ENCODE data around the gene RUNX1.
"Not testable (repeated sequence)": the region's sequence is repeated elsewhere in the genome, so short reads cannot be mapped to it uniquely, and the experiment has no call there.

RUNX1 gene

DNA sequence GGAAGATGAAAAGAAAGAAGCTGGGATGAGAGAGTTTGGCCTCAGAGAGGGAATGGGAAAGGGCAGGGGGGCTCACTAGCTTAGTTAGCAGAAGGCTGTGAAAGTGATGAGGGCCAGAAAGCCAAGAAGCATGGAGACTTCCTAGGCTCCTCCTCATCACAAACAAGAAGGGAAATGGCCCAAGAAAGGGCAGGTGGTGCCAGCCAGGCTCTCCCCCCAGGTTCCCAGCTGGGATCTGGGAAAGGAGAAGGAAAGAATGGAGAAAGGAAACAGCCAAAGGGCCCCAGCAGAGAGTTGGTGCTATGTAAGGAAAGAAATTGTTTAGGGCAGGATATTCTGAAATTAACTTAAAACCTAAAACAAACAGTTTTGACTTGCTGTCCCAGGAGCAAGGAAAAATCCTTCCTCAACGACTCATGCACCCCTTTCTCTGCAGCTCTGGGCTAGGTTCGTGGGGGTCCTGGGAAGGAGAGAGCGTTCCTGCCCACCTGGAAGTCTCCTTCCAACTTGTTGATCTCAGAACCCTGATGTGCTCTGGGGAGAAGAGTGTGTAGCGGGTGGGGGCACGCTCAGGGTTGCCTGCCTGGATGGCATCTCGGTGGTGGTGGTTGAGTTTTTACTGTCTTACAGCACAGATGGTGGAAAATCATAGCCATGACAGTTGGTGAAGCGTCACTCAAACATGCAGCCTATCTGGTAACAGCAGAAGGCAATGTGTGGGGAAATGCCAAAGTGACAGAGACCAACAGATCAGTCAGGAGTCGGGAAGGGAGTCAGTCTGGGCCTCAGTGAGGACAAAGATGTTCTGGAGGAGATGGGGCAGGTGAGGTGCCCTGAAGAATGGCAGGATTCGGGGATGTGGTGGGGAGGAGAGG, 233.0 kb downstream of the RUNX1 start:
- no peak for DNase-seq

DNA sequence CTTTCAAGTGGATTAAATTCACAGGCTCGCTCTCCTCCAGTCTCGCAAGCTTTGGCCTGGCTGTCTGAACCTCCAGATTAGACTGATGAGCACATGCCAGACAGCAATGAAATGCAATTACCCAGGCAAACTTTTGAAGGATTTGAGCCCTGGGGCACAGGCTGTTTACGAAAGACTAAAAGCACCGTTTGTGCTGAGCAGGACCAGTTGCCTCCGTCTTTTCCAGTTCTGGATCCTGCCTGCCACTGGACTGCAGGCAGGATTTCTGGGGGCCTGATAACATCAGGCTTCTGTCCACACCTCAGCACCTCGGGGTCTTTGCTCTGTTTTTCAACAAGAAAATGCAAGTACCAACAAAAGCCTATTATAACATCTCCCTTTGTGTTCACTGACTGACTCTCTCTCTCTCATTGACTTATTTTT, 234.6 kb downstream of the RUNX1 start:
- no peak for DNase-seq

DNA sequence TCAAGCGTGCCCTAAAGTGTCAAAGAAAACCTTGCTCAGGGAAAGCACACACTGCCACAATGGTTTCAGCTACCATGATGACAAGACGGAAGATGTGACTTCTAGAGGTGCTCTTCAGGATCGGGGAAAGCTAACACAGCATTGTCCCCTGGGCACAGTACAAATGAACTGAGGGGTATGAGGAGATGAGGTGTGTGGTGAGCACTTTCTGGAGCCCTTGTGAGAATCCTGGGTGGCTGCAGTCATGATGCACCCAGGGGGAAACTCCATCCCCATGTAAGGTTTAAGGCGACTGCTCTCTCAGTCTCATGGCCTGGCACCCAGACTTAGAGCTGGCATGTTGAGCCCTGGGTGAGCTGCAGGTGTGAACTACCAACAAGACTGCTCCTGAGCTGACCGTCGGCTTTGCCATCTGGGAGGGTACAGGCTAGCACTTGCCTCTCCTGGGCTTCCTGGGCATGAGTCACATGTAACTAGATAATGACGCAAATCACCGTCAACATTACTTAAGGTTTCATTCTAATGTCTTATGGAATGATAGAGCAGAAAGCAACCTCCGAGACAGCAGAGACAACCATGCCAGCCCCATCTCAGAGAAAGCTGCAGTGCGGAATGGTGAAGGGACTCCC, 235.7 kb downstream of the RUNX1 start:
- DNase-seq = no peak

- no peak for DNase-seq
These were observed 236.4 kb downstream of the RUNX1 start for GRCh38 chr21:34812504-34813265.

- no peak for DNase-seq
These were observed 237.7 kb downstream of the RUNX1 start for GRCh38 chr21:34811368-34811767.

DNA sequence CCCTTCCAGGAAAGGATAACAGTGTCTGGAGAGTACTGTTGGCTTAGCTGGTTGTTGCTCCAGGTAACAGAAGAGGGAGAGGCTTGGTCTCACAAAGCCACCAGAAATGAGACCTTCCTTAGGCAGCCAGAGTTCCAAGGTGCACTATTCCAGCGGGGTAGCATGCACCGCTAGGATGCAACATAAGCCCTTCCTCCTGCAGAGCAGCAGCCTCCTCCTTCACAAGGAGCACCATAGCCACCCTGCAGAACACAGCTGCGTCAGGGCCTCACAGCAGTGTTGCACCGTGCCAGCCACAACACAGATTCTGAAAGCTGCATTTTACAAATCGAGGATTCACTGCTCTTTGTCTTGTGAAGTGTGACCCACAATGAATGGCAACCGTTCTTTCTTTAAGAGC, 238.3 kb downstream of the RUNX1 start:
- no peak for DNase-seq

DNA sequence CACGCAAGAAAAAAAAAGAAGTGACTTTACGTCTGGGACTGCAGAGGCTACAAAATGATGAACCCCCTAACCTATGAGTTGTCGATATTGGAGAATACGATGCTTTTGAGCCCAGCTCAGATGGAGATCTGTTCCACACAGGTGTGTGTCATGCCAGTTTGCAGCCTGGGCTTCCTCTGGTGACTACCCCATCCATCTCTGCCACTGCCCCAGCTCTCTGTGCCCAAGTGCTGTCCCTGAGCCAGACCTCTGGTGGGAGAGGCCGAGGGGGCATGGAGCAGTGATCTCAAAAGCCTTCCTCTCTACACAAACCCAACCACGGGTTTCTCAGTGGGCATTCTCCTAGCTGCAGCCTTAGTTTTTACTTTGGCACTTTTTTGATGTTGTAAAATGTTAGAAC, 239.3 kb downstream of the RUNX1 start:
- no peak for DNase-seq

DNA sequence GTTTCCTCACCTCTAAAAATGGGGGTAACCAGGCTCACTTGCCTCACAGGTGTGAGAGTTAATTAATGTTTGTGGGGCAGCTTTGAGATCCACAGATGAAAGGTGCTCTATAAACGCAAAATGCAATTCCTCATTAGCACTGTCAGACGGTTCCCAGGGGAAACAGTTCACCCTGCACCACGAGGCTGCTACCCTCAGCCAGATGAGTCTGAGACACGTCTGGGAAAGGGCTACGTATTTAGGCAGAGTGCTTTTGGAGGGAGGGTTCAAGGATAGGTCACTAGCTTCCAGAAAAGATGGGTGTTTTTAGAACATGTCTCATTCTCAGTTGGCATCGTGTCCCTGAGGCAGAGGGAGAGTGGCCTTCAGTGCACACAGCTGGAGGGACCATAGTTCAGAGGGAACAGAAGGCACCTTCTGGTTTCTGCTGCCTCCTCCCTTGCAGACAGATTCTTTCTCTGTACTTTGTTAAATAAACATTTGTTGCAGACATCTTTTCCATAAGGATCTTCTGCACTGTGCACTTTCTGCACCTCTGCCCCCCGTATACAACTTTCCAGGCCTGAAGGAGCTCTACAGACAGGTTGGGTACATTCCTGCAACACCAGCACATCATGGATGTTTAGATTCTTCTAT, 240.4 kb downstream of the RUNX1 start:
- DNase-seq = no peak

DNA sequence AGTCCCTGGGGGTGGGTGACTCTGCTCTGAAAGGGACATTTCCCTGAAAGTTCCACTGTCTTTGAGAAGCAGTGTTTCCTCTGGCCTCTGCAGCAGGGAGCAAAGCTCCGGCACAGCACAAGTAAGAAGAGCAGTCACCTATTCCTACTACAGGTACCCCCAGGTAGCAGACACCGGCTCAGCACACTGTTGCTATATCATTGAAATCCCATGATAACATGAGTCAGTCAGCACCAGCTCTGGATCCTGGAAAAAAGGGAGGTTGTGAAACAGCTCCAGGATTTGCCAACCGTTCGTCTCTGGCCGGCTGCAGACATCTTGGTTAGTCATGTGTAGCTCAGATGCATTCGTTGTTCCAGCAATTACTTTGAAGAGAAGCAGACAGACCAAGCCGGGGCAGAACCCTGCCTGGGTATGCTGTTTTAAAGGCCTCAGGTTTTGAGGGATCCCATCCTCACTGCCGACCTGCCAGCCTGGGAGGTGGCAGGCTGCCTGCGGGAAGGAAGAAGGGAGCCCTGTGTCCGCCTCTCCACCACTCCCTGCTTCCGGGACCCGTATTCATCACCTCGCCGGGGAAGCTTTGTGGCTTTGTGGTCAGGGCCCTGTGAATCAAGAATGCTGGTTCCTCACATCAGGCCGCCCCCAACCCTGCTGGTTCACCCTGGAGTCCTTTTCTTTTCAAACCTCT, 241.1 kb downstream of the RUNX1 start:
- peak; percentile 57 for DNase-seq

DNA sequence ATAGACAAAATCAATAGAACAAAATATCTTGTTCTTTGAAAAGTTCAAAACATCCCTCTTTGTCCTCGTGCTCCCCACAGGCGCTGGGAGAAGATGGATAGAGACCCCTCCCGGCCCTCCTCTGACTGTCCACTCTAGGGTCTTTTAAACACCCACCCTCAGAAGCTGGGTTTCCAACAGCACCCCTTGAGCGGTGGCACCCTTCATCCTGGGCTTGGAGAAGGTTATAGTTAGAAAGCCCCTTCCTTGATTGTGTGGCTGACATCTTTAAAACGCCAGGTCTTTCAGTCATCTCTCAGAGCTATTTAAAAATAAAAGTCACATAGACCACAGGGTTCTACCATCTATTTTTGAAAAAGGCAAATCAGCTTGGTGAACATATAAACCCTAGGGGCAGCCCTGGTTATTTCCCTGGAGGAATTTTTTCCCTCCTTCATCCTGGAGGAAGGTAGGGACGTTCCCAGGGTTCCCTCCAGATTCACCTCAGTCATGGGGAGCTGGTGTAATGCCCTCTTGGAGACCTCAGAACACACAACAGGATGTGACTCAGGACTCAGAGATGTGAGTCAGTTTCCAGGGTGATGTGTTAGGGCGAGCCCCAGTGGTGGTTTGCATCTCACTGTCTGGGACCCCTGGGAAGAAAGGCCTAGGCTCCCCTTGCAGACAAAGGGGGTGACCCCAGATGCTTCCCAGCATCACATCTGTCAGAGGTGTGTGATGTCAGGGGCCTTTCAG, 241.8 kb downstream of the RUNX1 start:
- DNase-seq = peak; percentile 53

DNA sequence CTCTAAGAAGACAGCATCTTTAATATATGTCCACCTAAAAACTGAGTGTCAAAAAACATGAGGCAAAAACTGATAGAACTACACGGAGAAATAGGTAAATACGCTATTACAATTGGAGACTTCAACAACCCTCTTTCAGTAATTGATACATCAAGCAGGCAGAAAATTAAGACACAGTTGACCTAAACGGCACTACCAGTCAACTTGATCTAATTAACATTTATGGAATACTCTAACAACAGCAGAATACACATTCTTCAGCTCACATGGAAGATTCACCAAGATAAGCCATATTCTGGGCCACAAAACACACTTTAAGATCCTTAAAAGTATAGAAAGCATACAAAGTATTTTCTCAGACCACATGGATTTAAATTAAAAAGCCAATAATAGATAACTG, 242.7 kb downstream of the RUNX1 start:
- no peak for DNase-seq

- DNase-seq = no peak
These were observed 243.9 kb downstream of the RUNX1 start for GRCh38 chr21:34805157-34805556.

GRCh38 chr21:34804584-34804983, 244.5 kb downstream of the RUNX1 start:
- DNase-seq = not testable (repeated sequence)

- DNase-seq = no peak
These were observed 245.2 kb downstream of the RUNX1 start for GRCh38 chr21:34803782-34804370.

DNA sequence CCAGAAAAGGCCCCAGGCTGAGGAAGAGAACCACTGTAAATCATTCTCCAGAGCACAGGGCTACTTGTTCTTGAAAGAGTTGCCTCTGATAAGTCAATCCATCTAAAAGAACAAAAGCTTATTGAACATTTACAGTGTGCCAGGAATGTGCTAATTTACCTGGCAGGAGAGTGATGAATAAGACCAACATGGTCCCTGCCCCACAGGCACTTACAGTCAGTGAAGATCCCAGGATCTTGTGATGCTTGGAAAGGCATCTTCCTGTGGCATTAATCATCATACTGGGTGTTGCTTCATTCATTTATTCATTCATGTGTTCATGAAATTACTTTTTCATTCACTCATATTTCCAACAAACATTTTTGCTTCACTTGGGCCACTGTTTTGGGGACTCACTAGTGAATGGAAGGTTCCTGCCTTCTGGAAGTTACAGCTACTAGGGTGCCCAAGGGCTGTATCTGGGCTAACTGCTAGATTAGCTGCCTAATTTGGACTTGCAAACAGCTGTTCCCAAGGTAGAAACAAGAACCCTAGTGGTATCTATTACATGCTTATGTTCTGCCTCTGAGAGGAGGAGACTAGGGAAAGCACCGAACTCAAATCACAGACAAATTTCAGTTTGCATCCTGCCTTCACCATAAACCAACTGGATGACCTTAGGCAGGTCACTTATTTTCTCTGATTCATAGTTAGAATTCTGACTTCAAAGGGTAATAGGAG, 246.8 kb downstream of the RUNX1 start:
- no peak for DNase-seq

- peak; percentile 36 for DNase-seq
These were observed 247.5 kb downstream of the RUNX1 start for GRCh38 chr21:34801519-34802132.

- no peak for DNase-seq
These were observed 248.1 kb downstream of the RUNX1 start for GRCh38 chr21:34800797-34801518.

GRCh38 chr21:34799092-34799491, 250.0 kb downstream of the RUNX1 start:
- no peak for DNase-seq

GRCh38 chr21:34797921-34798535, 251.1 kb downstream of the RUNX1 start:
- DNase-seq = no peak
